ENCODE measurements around the gene STX10. TPM values are rescaled to one million over a fixed set of nuclear protein-coding genes. Genes with fewer than 3 reads are reported as not detected.
A peak's percentile ranks its signal among the peaks of the same experiment; 100 is the strongest.

The STX10 gene
- total and polyA plus RNA-seq, 9 of the 15 experiments (the other 6 are each of a cell fraction or from before 2014, with no cell fraction given) = 0.51 to 66.3 (median 31.0) TPM

DNA sequence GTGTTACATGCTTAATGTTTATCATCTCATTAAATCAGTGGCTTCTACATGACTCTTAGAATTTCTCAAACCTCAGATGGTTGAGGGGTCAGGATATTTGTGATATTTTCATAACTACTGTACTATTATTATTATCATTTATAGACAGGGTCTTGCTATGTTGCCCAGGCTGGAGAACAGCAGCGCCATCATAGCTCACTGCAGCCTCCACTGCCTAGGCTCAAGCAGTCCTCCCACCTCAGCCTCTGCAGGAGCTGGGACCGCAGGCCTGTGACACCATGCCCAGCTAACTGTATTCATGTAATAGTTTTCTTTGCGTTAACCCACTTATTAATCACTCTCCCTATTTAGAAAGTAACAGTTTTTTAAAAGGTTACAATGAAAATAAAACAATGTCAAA, 9.5 kb upstream of the STX10 start:
- CTCF ChIA-PET (ENCODE audit: low intra/inter-chr PET ratio) = no interaction called here
- 80% methylated on average over 3 of the region's 3 CpGs for WGBS (ENCODE audit: insufficient coverage, low coverage, missing lambda C conversion rate)
- 0 out of 2 replicates have a peak, but pooled peaks have one; percentile 16 for TF ChIP-seq ADNP (tag; IDR thresholded peaks at IDR 0.05)
- TF ChIP-seq, protein P1, sequence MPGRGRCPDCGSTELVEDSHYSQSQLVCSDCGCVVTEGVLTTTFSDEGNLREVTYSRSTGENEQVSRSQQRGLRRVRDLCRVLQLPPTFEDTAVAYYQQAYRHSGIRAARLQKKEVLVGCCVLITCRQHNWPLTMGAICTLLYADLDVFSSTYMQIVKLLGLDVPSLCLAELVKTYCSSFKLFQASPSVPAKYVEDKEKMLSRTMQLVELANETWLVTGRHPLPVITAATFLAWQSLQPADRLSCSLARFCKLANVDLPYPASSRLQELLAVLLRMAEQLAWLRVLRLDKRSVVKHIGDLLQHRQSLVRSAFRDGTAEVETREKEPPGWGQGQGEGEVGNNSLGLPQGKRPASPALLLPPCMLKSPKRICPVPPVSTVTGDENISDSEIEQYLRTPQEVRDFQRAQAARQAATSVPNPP (IDR thresholded peaks at IDR 0.05; ENCODE audit: borderline replicate concordance, insufficient read depth, insufficient read length) = no peak
- peak; percentile 48 for TF ChIP-seq RBM25 (IDR thresholded peaks at IDR 0.05; ENCODE audit: low read depth, low read length, severe bottlenecking)
- TF ChIP-seq BCOR (IDR thresholded peaks at IDR 0.05) = peak; percentile 40; the same call in 1 of the 2 replicates
- no peak for TF ChIP-seq SRSF9 (IDR thresholded peaks at IDR 0.05; ENCODE audit: borderline replicate concordance, low read depth, low read length)
- TF ChIP-seq, protein P2, sequence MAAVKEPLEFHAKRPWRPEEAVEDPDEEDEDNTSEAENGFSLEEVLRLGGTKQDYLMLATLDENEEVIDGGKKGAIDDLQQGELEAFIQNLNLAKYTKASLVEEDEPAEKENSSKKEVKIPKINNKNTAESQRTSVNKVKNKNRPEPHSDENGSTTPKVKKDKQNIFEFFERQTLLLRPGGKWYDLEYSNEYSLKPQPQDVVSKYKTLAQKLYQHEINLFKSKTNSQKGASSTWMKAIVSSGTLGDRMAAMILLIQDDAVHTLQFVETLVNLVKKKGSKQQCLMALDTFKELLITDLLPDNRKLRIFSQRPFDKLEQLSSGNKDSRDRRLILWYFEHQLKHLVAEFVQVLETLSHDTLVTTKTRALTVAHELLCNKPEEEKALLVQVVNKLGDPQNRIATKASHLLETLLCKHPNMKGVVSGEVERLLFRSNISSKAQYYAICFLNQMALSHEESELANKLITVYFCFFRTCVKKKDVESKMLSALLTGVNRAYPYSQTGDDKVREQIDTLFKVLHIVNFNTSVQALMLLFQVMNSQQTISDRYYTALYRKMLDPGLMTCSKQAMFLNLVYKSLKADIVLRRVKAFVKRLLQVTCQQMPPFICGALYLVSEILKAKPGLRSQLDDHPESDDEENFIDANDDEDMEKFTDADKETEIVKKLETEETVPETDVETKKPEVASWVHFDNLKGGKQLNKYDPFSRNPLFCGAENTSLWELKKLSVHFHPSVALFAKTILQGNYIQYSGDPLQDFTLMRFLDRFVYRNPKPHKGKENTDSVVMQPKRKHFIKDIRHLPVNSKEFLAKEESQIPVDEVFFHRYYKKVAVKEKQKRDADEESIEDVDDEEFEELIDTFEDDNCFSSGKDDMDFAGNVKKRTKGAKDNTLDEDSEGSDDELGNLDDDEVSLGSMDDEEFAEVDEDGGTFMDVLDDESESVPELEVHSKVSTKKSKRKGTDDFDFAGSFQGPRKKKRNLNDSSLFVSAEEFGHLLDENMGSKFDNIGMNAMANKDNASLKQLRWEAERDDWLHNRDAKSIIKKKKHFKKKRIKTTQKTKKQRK (IDR thresholded peaks at IDR 0.05; ENCODE audit: borderline replicate concordance, low read depth, low read length) = no peak
- no peak for TF ChIP-seq CSDE1 (IDR thresholded peaks at IDR 0.05)
- TF ChIP-seq, protein P3, sequence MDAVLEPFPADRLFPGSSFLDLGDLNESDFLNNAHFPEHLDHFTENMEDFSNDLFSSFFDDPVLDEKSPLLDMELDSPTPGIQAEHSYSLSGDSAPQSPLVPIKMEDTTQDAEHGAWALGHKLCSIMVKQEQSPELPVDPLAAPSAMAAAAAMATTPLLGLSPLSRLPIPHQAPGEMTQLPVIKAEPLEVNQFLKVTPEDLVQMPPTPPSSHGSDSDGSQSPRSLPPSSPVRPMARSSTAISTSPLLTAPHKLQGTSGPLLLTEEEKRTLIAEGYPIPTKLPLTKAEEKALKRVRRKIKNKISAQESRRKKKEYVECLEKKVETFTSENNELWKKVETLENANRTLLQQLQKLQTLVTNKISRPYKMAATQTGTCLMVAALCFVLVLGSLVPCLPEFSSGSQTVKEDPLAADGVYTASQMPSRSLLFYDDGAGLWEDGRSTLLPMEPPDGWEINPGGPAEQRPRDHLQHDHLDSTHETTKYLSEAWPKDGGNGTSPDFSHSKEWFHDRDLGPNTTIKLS (IDR thresholded peaks at IDR 0.05; ENCODE audit: borderline replicate concordance, low read depth) = no peak
- peak; percentile 82 for TF ChIP-seq ZNF121 (CRISPR knock-in tag; conservative IDR thresholded peaks at IDR 0.05)
- no peak for TF ChIP-seq ZNF707 (CRISPR knock-in tag; conservative IDR thresholded peaks at IDR 0.05)
- no peaks in the 10 kb centered on the region for H3K27me3 ChIP-seq (ENCODE audit: control insufficient read depth in 2 of 2, insufficient read depth in 2 of 2, low read length in 2 of 2)
- peaks cover 7% of the 10 kb centered on the region; the same call in 1 of the 2 replicates for H4K20me1 ChIP-seq (replicated peaks; ENCODE audit: control insufficient read depth, insufficient read depth, low read length)
- intact Hi-C loops (cut with micrococcal nuclease) (no loop called here), in situ Hi-C loops (cut with MboI) (no loop called here)
- no peaks in the 10 kb centered on the region for H3K9me1 ChIP-seq (ENCODE audit: control insufficient read depth, insufficient read depth, low read length)
- H3K4me1 ChIP-seq (replicated peaks in 1 of 2; ENCODE audit: control insufficient read depth in 2 of 2, insufficient read depth in 2 of 2, low read length in 2 of 2) = peaks cover 30 to 53% of the 10 kb centered on the region in 2 experiments
- no peak overlapping the region for H2AFZ ChIP-seq (ENCODE audit: low read depth, low read length)
- H3K79me2 ChIP-seq (ENCODE audit: control insufficient read depth, insufficient read depth, low read length) = peaks cover 19% of the 10 kb centered on the region
- H3K9me3 ChIP-seq (replicated peaks; ENCODE audit: control insufficient read depth, insufficient read depth, low read depth, low read length) = no peaks in the 10 kb centered on the region
- no peak for DNase-seq (ENCODE audit: extremely low read depth in 1 of 4, low spot score in 3 of 4)
- H3K4me2 ChIP-seq (ENCODE audit: insufficient read depth, low read length) = no peak overlapping the region
- H3K27ac ChIP-seq (ENCODE audit: extremely low read depth, low read depth, low read length) = no peak overlapping the region
- POLR2A ChIA-PET = no interaction called here
- H3K36me3 ChIP-seq (ENCODE audit: control insufficient read depth, insufficient read depth, low read length) = no peaks in the 10 kb centered on the region; the same call in 1 of the 3 replicates
- no peak overlapping the region for H3K9ac ChIP-seq (ENCODE audit: insufficient read depth in 1 of 2, low read depth in 2 of 2, low read length in 2 of 2)
- FAIRE-seq = no peak
- no TSS peak for BruUV-seq (replicated peaks)
- no peak for ATAC-seq
- H3K4me3 ChIP-seq = no peak overlapping the region

Data from K562 (cell line).